Breast epithelium (tissue), 4 donors: ENCODE results near the gene FSTL4. TPM values are rescaled to one million over a fixed set of nuclear protein-coding genes. Genes with fewer than 3 reads are reported as not detected.
"Not testable (repeated sequence)": the region's sequence is repeated elsewhere in the genome, so short reads cannot be mapped to it uniquely, and the experiment has no call there.

ENCODE experiments used
- DNase-seq, 2 donors: peaks; one replicate each; pipeline ENCODE4 v3.0.0-alpha.2; 2019; ENCODE audit warnings: low spot score in 2 of 2
- H3K27ac ChIP-seq, 2 donors: fragments of 200-600 bp; sonication (generic) in 1 of 2; one replicate each; pipeline ENCODE4 v1.5.1; 2016 to 2019; ENCODE audit warnings: mild to moderate bottlenecking in 1 of 2
- H3K27me3 ChIP-seq, 2 donors: fragments of 200-600 bp; sonication (generic) in 1 of 2; one replicate each; pipeline versions ENCODE4 v1.5.1 to v1.6.0; 2017 to 2019; ENCODE audit warnings: control low read depth in 1 of 2, mild to moderate bottlenecking in 1 of 2
- H3K36me3 ChIP-seq: fragments of 200-600 bp; one replicate; pipeline ENCODE4 v1.5.1; 2019
- H3K4me1 ChIP-seq, 2 donors: fragments of 200-600 bp; sonication (generic); one replicate each; pipeline ENCODE4 v1.5.1; 2016 to 2019; ENCODE audit warnings: control low read depth in 1 of 2
- H3K4me3 ChIP-seq, 3 donors: fragments of 200-600 bp; sonication (generic); 1 replicate in 2 of 3; 2 replicates in 1 of 3; pipeline ENCODE4 v1.5.1; 2016 to 2019; ENCODE audit warnings: mild to moderate bottlenecking in 3 of 3, moderate library complexity in 2 of 3
- H3K9me3 ChIP-seq, 2 donors: fragments of 200-600 bp; sonication (generic) in 1 of 2; one replicate each; pipeline ENCODE4 v1.5.1; 2016 to 2019; ENCODE audit warnings: control low read depth in 1 of 2
- POLR2A ChIP-seq: fragments of 450-650 bp; IDR thresholded peaks from one replicate; pipeline ENCODE4 v1.6.1; 2016; ENCODE audit warnings: antibody characterized with exemption, mild to moderate bottlenecking, moderate library complexity
- POLR2AphosphoS5 ChIP-seq, 3 donors: sonication (generic); formaldehyde crosslinking; IDR thresholded peaks; one replicate each; pipeline ENCODE4 v1.6.1; 2017; ENCODE audit warnings: antibody characterized with exemption in 3 of 3
- intact Hi-C: fragments of 100-400 bp; cut with DNase I; formaldehyde crosslinking; loops from one replicate; pipeline ENCODE4 v1.15.1; 2023; ENCODE audit warnings: low total_unique reads
- total RNA-seq, 3 donors: library from RNA; depleted of rRNA; stranded (reverse); fragments of >200 nt; gene quantifications; one replicate each; pipeline ENCODE4 v1.1.0, GENCODE V29; 2016
- TF ChIP-seq, protein P1 (sequence below), 3 donors: fragments of 450-650 bp; IDR thresholded peaks; one replicate each; pipeline ENCODE4 v1.5.1; 2016 to 2017; ENCODE audit warnings: antibody characterized with exemption in 3 of 3, mild to moderate bottlenecking in 3 of 3, moderate library complexity in 3 of 3

Gene FSTL4
- total RNA-seq, 3 donors from 2014 or later, result 0.16 to 0.98 (median 0.88) TPM

DNA sequence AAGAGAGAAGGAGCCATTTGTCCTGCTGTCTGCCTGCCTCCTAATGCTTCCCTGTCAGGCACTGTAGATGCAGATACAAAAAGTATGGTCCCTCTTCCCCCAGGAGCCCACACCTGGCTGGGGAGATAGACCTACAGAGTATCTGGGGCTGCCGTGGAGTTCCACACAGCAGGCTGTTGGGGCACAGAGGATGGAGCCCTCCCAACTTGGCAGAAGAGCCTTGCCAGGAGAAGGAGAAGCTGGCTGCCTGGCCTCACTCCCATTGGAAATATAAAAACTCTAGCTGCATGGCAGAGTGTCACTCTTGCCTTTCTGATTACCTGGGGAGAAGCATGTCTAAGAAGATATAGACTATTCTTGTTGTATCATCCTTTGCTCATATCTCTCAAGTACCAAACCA, 160.4 kb downstream of the FSTL4 start:
- Histone ChIP-seq H3K27ac (no peak overlapping the region), H3K4me3 (no peak overlapping the region), H3K9me3 (no peaks in the 10 kb centered on the region), H3K4me1 (peaks cover 0 to 4% of the 10 kb centered on the region in 2 donors), H3K27me3 (no peaks in the 10 kb centered on the region), H3K36me3 (no peaks in the 10 kb centered on the region)
- DNase-seq, result no peak
- intact Hi-C loops, result no loop called here
- TF ChIP-seq POLR2A (no peak), POLR2AphosphoS5 (IDR thresholded peaks at IDR 0.05) (no peak)
- TF ChIP-seq, protein P1, sequence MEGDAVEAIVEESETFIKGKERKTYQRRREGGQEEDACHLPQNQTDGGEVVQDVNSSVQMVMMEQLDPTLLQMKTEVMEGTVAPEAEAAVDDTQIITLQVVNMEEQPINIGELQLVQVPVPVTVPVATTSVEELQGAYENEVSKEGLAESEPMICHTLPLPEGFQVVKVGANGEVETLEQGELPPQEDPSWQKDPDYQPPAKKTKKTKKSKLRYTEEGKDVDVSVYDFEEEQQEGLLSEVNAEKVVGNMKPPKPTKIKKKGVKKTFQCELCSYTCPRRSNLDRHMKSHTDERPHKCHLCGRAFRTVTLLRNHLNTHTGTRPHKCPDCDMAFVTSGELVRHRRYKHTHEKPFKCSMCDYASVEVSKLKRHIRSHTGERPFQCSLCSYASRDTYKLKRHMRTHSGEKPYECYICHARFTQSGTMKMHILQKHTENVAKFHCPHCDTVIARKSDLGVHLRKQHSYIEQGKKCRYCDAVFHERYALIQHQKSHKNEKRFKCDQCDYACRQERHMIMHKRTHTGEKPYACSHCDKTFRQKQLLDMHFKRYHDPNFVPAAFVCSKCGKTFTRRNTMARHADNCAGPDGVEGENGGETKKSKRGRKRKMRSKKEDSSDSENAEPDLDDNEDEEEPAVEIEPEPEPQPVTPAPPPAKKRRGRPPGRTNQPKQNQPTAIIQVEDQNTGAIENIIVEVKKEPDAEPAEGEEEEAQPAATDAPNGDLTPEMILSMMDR (IDR thresholded peaks at IDR 0.05), result no peak

DNA sequence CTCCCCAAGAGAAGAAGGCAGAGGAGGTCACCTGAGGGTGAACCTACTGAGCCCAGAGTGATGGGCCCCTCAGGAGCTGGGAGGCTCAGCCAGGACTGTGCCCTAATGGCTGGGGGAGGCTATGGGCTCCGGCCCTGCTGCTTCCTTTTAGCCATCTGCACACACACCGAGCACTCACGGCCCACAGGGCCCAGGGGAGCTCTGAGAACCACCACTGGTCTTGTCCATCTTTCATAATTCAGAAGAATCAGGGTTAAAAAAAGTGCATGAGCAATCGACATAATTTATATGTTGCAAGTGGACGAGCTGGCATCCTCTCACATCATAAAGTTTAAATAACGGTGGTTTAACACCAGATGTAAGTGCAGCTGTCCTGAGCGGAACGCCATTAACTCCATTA, 162.1 kb downstream of the FSTL4 start:
- DNase-seq, result no peak
- H3K4me3 ChIP-seq, result no peak overlapping the region
- H3K27me3 ChIP-seq, result no peaks in the 10 kb centered on the region
- intact Hi-C loops, result no loop called here
- H3K4me1 ChIP-seq, result no peaks in the 10 kb centered on the region
- H3K36me3 ChIP-seq, result no peaks in the 10 kb centered on the region
- no peaks in the 10 kb centered on the region for H3K9me3 ChIP-seq
- TF ChIP-seq, protein P1 (IDR thresholded peaks at IDR 0.05), result no peak
- TF ChIP-seq POLR2A (no peak), POLR2AphosphoS5 (IDR thresholded peaks at IDR 0.05) (no peak)
- no peak overlapping the region for H3K27ac ChIP-seq

DNA sequence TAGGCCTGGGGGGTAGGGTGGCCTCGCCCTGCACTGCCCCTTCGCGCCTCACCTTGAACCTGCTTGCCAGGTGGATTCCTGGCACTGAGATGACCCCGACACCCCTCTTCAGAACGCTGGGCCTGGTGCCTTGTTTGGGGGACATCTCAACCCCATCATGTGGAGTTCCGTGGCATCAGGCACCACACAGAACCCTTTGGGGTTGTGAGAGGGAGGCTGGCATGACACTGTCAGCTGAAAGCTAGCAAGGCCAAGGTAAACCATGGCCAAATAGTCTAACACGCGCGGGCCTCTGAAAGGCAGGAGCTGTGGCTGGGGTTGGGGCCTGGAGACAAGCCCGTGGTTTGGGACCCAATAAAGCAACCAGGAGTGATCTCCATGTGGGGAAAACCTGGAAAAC, 163.2 kb downstream of the FSTL4 start:
- no peak for DNase-seq
- no peaks in the 10 kb centered on the region for H3K27me3 ChIP-seq
- H3K4me1 ChIP-seq, result no peaks in the 10 kb centered on the region
- no peaks in the 10 kb centered on the region for H3K36me3 ChIP-seq
- TF ChIP-seq POLR2A, result no peak
- TF ChIP-seq, protein P1 (IDR thresholded peaks at IDR 0.05), result no peak
- no peak for TF ChIP-seq POLR2AphosphoS5 (IDR thresholded peaks at IDR 0.05)
- no peak overlapping the region for H3K27ac ChIP-seq
- intact Hi-C loops, result no loop called here
- H3K4me3 ChIP-seq, result no peak overlapping the region
- H3K9me3 ChIP-seq, result no peaks in the 10 kb centered on the region

DNA sequence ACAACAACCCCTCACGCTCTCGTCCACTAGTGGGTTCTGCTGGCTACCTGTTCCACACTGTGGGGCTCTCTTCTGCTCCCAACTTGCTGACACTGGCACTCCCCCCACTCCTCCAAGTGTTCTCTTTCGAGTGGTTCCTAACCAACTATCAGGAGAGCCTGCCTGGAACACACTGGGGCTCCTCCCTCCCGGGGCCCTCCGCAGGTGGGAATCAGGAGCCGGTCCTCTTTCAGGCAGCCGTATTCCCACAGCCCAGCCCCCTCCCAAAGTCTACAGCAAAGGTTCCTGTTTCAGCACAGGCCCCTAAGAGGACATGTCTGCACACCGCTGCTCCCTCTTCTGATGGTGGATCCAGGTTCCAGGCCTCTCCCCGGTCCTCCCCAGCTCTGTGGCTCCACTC, 165.9 kb downstream of the FSTL4 start:
- Histone ChIP-seq H3K27me3 (no peaks in the 10 kb centered on the region), H3K4me3 (no peak overlapping the region), H3K36me3 (no peaks in the 10 kb centered on the region), H3K9me3 (no peaks in the 10 kb centered on the region), H3K4me1 (no peaks in the 10 kb centered on the region), H3K27ac (no peak overlapping the region)
- TF ChIP-seq, protein P1 (IDR thresholded peaks at IDR 0.05), result no peak
- TF ChIP-seq POLR2A (no peak), POLR2AphosphoS5 (IDR thresholded peaks at IDR 0.05) (no peak)
- intact Hi-C loops, result no loop called here
- DNase-seq, result no peak

DNA sequence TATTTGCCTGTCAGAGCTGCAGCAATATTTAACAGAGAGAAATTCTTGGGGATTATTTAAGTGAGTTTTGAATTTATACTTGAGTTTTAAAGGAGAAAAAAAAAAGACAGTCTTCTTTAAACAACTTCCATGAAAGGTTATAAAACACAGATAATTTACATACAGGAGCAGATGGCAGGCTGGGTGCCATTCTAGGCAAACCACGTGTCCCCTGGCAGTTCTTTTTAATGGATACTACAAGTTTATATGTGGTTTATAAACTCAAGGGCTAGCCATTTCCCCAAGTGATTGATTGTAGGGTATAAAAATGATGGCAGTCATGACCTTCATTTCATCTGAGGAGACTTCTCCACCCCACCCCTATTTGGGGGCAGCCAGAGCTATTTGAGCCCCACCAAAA, 166.6 kb downstream of the FSTL4 start:
- intact Hi-C loops, result no loop called here
- TF ChIP-seq, protein P1 (IDR thresholded peaks at IDR 0.05), result no peak
- TF ChIP-seq POLR2AphosphoS5 (IDR thresholded peaks at IDR 0.05), result no peak
- TF ChIP-seq POLR2A, result no peak
- no peaks in the 10 kb centered on the region for H3K9me3 ChIP-seq

DNA sequence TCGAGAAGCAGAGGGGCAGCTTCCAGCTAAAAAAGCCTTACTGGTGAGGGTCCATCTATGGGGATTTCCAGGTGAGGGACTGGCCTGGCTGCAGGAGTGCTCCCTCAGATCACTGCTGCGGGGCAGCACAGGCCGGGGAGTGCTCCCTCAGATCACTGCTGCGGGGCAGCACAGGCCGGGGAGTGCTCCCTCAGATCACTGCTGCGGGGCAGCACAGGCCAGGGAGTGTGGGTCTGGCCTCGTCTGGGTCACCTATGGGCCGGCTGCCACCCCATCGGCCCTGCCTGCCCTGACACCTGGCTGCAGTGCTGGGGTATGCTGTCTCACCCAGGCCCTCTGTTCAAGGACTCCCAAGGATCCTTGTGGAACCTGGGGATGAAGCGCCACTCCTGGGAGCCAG, 167.1 kb downstream of the FSTL4 start:
- H3K27ac ChIP-seq, DNase-seq, H3K9me3 ChIP-seq, H3K4me3 ChIP-seq, H3K27me3 ChIP-seq, H3K4me1 ChIP-seq, intact Hi-C loops, H3K36me3 ChIP-seq: not testable (repeated sequence)

More for the DNA sequence above, 166.6 kb downstream of the FSTL4 start:
- Histone ChIP-seq H3K27ac (no peak overlapping the region), H3K36me3 (no peaks in the 10 kb centered on the region), H3K4me3 (no peak overlapping the region), H3K4me1 (no peaks in the 10 kb centered on the region), H3K27me3 (no peaks in the 10 kb centered on the region)
- no peak for DNase-seq
